ENCODE data around the gene ZNF768.

ZNF768 gene

GRCh38 chr16:30526137-30526822, at the start of gene ZNF768:
Gene ZNF768, minus strand, starts transcription at chr16:30526566. Its CDS starts 153 bp downstream, at chr16:30526413.
- in situ Hi-C loops (cut with MboI; ENCODE audit: low sequenced_read_pairs): no loop called here

GRCh38 chr16:30574678-30575077, 48.3 kb upstream of the ZNF768 start:
- in situ Hi-C loops (cut with MboI; ENCODE audit: low sequenced_read_pairs): no loop called here

- in situ Hi-C loops (cut with MboI; ENCODE audit: low sequenced_read_pairs): no loop called here
Observed at GRCh38 chr16:30571445-30572322, 45.3 kb upstream of the ZNF768 start, which contains the start of gene ZNF688. Gene ZNF688, minus strand, starts transcription at chr16:30571714. Its CDS starts 85 bp downstream, at chr16:30571629.

- in situ Hi-C loops (cut with MboI; ENCODE audit: low sequenced_read_pairs): no loop called here
Observed at GRCh38 chr16:30570636-30571444, 44.5 kb upstream of the ZNF768 start.

- in situ Hi-C loops (cut with MboI; ENCODE audit: low sequenced_read_pairs): no loop called here
Observed at GRCh38 chr16:30569746-30570635, 43.6 kb upstream of the ZNF768 start.

- in situ Hi-C loops (cut with MboI; ENCODE audit: low sequenced_read_pairs): no loop called here
Observed at GRCh38 chr16:30569281-30569680, 42.9 kb upstream of the ZNF768 start.

- in situ Hi-C loops (cut with MboI; ENCODE audit: low sequenced_read_pairs): no loop called here
Observed at GRCh38 chr16:30567991-30568638, 41.7 kb upstream of the ZNF768 start.

- in situ Hi-C loops (cut with MboI; ENCODE audit: low sequenced_read_pairs): no loop called here
Observed at GRCh38 chr16:30567160-30567990, 41.0 kb upstream of the ZNF768 start.

- in situ Hi-C loops (cut with MboI; ENCODE audit: low sequenced_read_pairs): no loop called here
Observed at GRCh38 chr16:30566531-30566930, 40.2 kb upstream of the ZNF768 start.

GRCh38 chr16:30565984-30566383, 39.6 kb upstream of the ZNF768 start:
- in situ Hi-C loops (cut with MboI; ENCODE audit: low sequenced_read_pairs): no loop called here

- in situ Hi-C loops (cut with MboI; ENCODE audit: low sequenced_read_pairs): no loop called here
Observed at GRCh38 chr16:30565526-30565925, 39.2 kb upstream of the ZNF768 start.

GRCh38 chr16:30562021-30562420, 35.7 kb upstream of the ZNF768 start:
- in situ Hi-C loops (cut with MboI; ENCODE audit: low sequenced_read_pairs): no loop called here

- in situ Hi-C loops (cut with MboI; ENCODE audit: low sequenced_read_pairs): no loop called here
Observed at GRCh38 chr16:30561089-30561816, 34.9 kb upstream of the ZNF768 start.

GRCh38 chr16:30559690-30560089, 33.3 kb upstream of the ZNF768 start:
- in situ Hi-C loops (cut with MboI; ENCODE audit: low sequenced_read_pairs): no loop called here

GRCh38 chr16:30558789-30559377, 32.5 kb upstream of the ZNF768 start:
- in situ Hi-C loops (cut with MboI; ENCODE audit: low sequenced_read_pairs): no loop called here

GRCh38 chr16:30557957-30558788, 31.8 kb upstream of the ZNF768 start, which contains the start of gene ZNF764:
Gene ZNF764, minus strand, starts transcription at chr16:30558374. Its CDS starts 192 bp downstream, at chr16:30558182.
- in situ Hi-C loops (cut with MboI; ENCODE audit: low sequenced_read_pairs): no loop called here

GRCh38 chr16:30557707-30557956, 31.3 kb upstream of the ZNF768 start:
- in situ Hi-C loops (cut with MboI; ENCODE audit: low sequenced_read_pairs): no loop called here

Measured in hTERT RPE-1 (cell line).